Measurements from ENCODE around the gene LRFN3.

Gene LRFN3

DNA sequence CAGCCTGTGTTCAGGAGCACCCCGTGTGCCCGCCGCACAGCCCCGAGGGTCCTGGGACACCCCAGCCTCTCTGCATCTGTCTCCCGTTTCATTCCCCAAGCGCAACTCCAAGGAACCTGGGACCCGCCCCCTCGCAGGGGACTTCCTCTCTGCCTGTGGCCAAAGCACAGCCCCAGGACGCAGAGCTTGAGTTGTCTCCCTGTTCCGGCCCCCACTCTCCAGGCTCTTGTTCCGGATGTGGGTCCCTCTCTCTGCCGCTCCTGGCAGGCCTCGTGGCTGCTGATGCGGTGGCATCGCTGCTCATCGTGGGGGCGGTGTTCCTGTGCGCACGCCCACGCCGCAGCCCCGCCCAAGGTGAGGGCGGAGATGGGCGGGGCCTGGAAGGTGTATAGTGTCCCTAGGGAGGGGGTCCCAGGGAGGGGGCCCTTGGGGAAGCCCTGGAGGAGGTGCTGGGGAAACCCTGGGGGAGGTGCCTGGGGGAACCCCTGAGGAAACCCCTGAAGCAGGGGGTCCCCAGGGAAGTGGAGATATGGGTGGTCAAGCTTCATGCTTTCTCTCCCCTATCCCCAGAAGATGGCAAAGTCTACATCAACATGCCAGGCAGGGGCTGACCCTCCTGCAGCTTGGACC lies 32.5 kb upstream of the LRFN3 start:
- Histone ChIP-seq H4K20me1 (ENCODE audit: insufficient read depth, low read length) (peaks cover 6% of the 10 kb centered on the region), H3K36me3 (replicated peaks; ENCODE audit: low read depth, low read length) (peaks cover 3% of the 10 kb centered on the region), H3K9me3 (ENCODE audit: insufficient read depth, low read length) (no peaks in the 10 kb centered on the region), H2AFZ (ENCODE audit: low read depth, low read length) (peak overlapping the region; percentile 20; the same call in 1 of the 2 replicates), H3K27me3 (ENCODE audit: low read depth, low read length) (no peaks in the 10 kb centered on the region), H3K4me1 (ENCODE audit: low read length) (peaks cover 50% of the 10 kb centered on the region), H3K79me2 (ENCODE audit: low read length) (peaks cover 23% of the 10 kb centered on the region), H3K4me3 (ENCODE audit: low read length) (peak overlapping the region; percentile 73), H3K27ac (ENCODE audit: low read length) (peak overlapping the region; percentile 5), H3K9ac (ENCODE audit: low read length) (peak overlapping the region; percentile 67), H3K4me2 (ENCODE audit: low read length) (peak overlapping the region; percentile 91)
- TF ChIP-seq, protein P1, sequence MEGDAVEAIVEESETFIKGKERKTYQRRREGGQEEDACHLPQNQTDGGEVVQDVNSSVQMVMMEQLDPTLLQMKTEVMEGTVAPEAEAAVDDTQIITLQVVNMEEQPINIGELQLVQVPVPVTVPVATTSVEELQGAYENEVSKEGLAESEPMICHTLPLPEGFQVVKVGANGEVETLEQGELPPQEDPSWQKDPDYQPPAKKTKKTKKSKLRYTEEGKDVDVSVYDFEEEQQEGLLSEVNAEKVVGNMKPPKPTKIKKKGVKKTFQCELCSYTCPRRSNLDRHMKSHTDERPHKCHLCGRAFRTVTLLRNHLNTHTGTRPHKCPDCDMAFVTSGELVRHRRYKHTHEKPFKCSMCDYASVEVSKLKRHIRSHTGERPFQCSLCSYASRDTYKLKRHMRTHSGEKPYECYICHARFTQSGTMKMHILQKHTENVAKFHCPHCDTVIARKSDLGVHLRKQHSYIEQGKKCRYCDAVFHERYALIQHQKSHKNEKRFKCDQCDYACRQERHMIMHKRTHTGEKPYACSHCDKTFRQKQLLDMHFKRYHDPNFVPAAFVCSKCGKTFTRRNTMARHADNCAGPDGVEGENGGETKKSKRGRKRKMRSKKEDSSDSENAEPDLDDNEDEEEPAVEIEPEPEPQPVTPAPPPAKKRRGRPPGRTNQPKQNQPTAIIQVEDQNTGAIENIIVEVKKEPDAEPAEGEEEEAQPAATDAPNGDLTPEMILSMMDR (IDR thresholded peaks at IDR 0.05; ENCODE audit: low read depth, low read length) = no peak
- TF ChIP-seq EZH2phosphoT487 (IDR thresholded peaks at IDR 0.05; ENCODE audit: low read depth) = no peak

- no peak for TF ChIP-seq EZH2phosphoT487 (IDR thresholded peaks at IDR 0.05; ENCODE audit: low read depth)
- TF ChIP-seq, protein P1 (IDR thresholded peaks at IDR 0.05; ENCODE audit: low read depth, low read length) = no peak
- peak overlapping the region; percentile 32; the same call in 1 of the 2 replicates for H3K27ac ChIP-seq (ENCODE audit: low read length)
- no peak overlapping the region for H2AFZ ChIP-seq (ENCODE audit: low read depth, low read length)
- H3K9ac ChIP-seq (ENCODE audit: low read length) = no peak overlapping the region
- H3K79me2 ChIP-seq (ENCODE audit: low read length) = peaks cover 15% of the 10 kb centered on the region
- no peaks in the 10 kb centered on the region for H3K27me3 ChIP-seq (ENCODE audit: low read depth, low read length)
- no peaks in the 10 kb centered on the region for H3K9me3 ChIP-seq (ENCODE audit: insufficient read depth, low read length)
- H3K4me2 ChIP-seq (ENCODE audit: low read length) = peak overlapping the region; percentile 91; the same call in 1 of the 2 replicates
- no peaks in the 10 kb centered on the region for H3K36me3 ChIP-seq (replicated peaks; ENCODE audit: low read depth, low read length)
- no peaks in the 10 kb centered on the region for H4K20me1 ChIP-seq (ENCODE audit: insufficient read depth, low read length)
- no peak overlapping the region for H3K4me3 ChIP-seq (ENCODE audit: low read length)
- peaks cover 55% of the 10 kb centered on the region for H3K4me1 ChIP-seq (ENCODE audit: low read length)
Measured at GRCh38 chr19:35904311-35905068, 31.7 kb upstream of the LRFN3 start.

DNA sequence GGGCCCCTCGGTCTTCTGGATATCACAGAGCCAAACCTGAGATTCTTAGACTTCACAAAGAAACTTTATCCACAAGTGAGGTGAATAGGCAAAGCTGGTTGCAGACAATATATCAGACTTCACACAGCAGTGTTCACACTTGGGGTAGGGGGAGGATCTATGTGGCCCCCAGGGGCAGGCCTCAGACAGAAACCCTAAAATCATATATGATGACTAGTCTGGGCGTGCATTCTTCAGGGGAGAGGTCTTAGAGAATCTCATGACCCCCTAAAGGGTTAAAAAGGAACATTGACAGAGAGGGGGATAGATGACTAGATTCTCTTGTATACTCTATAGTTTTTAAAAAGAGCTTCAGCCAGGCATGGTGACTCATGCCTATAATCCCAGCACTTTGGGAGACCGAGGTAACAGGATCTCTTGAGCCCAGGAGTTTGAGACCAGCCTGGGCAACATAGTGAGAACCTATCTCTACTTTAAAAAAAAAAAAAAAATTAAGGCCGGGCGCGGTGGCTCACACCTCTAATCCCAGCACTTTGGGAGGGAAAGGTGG lies 30.9 kb upstream of the LRFN3 start:
- Histone ChIP-seq H3K27ac (ENCODE audit: low read length) (peak overlapping the region; percentile 32; the same call in 1 of the 2 replicates), H3K79me2 (ENCODE audit: low read length) (peaks cover 7% of the 10 kb centered on the region), H3K4me1 (ENCODE audit: low read length) (peaks cover 63% of the 10 kb centered on the region), H3K4me3 (ENCODE audit: low read length) (no peak overlapping the region), H3K9ac (ENCODE audit: low read length) (no peak overlapping the region), H3K4me2 (ENCODE audit: low read length) (no peak overlapping the region), H3K36me3 (replicated peaks; ENCODE audit: low read depth, low read length) (no peaks in the 10 kb centered on the region), H3K9me3 (ENCODE audit: insufficient read depth, low read length) (no peaks in the 10 kb centered on the region), H2AFZ (ENCODE audit: low read depth, low read length) (no peak overlapping the region), H4K20me1 (ENCODE audit: insufficient read depth, low read length) (no peaks in the 10 kb centered on the region), H3K27me3 (ENCODE audit: low read depth, low read length) (no peaks in the 10 kb centered on the region)
- no peak for TF ChIP-seq EZH2phosphoT487 (IDR thresholded peaks at IDR 0.05; ENCODE audit: low read depth)
- TF ChIP-seq, protein P1 (IDR thresholded peaks at IDR 0.05; ENCODE audit: low read depth, low read length) = no peak

GRCh38 chr19:35907377-35907745 lies 28.8 kb upstream of the LRFN3 start:
- H3K27me3 ChIP-seq (ENCODE audit: low read depth, low read length) = no peaks in the 10 kb centered on the region
- H3K9me3 ChIP-seq (ENCODE audit: insufficient read depth, low read length) = no peaks in the 10 kb centered on the region
- H3K79me2 ChIP-seq (ENCODE audit: low read length) = 0 out of 2 replicates have a peak, but pooled peaks cover 4% of the 10 kb centered on the region
- no peak overlapping the region for H3K27ac ChIP-seq (ENCODE audit: low read length)
- peaks cover 49% of the 10 kb centered on the region for H3K4me1 ChIP-seq (ENCODE audit: low read length)
- no peak overlapping the region for H3K4me2 ChIP-seq (ENCODE audit: low read length)
- no peaks in the 10 kb centered on the region for H3K36me3 ChIP-seq (replicated peaks; ENCODE audit: low read depth, low read length)
- H3K4me3 ChIP-seq (ENCODE audit: low read length) = no peak overlapping the region
- no peaks in the 10 kb centered on the region for H4K20me1 ChIP-seq (ENCODE audit: insufficient read depth, low read length)
- TF ChIP-seq EZH2phosphoT487 (IDR thresholded peaks at IDR 0.05; ENCODE audit: low read depth) = no peak
- TF ChIP-seq, protein P1 (IDR thresholded peaks at IDR 0.05; ENCODE audit: low read depth, low read length) = no peak
- no peak overlapping the region for H3K9ac ChIP-seq (ENCODE audit: low read length)
- no peak overlapping the region for H2AFZ ChIP-seq (ENCODE audit: low read depth, low read length)
